HG03469 (cell line): Measurements from ENCODE around the gene STK38.

Source experiments
- ATAC-seq: cut with Tn5 transposase; IDR thresholded peaks from one replicate; pipeline ENCODE4 v1.9.1; 2021; ENCODE audit warnings: mild to moderate bottlenecking, moderate library complexity, moderate number of reproducible peaks; ENCODE audit not compliant: unreplicated experiment

Gene STK38

GRCh38 chr6:36524871-36525270 lies 22.4 kb downstream of the STK38 start:
- no peak for ATAC-seq

GRCh38 chr6:36523936-36524499 lies 23.3 kb downstream of the STK38 start:
- ATAC-seq, result no peak

- ATAC-seq, result no peak
Observed at GRCh38 chr6:36523451-36523850, 23.8 kb downstream of the STK38 start.

DNA sequence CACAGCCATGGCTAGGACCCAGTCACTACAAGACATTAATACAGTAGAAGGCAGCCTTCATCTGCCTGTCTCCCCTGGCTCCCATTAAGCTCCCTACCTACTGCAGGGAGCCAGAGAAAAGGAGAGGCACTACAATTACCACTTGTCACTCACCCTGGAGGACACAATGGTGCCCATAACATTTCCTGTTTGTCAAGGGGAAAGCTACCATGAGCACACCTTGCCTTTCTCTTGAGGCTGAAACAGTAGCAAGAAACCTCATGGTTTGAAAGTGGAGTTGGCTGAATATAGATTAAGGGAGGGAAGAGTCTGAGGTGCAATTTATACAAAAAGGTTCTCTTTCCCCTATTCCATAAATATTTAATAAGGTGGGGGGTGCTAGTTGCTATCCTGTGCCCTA lies 27.9 kb downstream of the STK38 start:
- no peak for ATAC-seq

GRCh38 chr6:36517408-36517807 lies 29.9 kb downstream of the STK38 start:
- no peak for ATAC-seq

DNA sequence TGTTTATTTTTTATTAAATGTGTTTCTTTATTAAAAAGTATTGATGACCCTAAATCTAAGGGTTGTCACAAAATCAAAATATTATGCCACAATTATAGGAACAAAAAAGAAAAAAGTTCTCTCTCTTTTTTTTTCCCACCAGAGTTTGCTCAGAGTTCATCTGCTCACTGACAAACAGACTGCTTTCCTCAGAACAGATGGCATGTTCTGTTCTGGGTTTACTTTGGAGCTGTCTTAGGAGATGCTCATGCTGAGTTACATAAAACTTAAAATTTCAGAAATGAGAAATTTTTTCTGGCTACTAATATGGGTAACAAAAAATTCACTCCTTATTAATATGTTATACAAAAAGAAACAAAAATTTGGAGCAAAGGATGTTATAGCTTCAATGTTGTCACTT lies 30.3 kb downstream of the STK38 start:
- ATAC-seq, result no peak

DNA sequence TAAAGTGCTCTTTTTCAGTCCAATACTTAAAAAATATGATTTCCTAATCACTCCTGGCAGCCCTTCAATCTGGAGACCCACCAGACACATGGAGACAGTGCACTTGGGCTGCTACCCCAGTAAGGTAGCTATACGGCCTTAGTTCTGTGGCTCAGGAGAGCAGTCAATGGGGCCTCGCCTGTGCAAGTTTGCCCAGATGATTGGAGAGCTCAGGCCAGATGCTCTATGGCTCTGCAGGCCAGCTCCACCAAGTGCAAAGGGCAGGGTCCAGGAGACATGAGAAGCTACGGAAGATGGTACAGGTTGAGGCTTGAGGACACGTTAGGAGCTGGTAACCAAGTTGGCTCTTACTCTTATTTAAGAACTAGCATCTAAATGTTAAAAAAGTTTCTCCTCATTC lies 30.7 kb downstream of the STK38 start:
- no peak for ATAC-seq

GRCh38 chr6:36515844-36516243 lies 31.4 kb downstream of the STK38 start:
- no peak for ATAC-seq

DNA sequence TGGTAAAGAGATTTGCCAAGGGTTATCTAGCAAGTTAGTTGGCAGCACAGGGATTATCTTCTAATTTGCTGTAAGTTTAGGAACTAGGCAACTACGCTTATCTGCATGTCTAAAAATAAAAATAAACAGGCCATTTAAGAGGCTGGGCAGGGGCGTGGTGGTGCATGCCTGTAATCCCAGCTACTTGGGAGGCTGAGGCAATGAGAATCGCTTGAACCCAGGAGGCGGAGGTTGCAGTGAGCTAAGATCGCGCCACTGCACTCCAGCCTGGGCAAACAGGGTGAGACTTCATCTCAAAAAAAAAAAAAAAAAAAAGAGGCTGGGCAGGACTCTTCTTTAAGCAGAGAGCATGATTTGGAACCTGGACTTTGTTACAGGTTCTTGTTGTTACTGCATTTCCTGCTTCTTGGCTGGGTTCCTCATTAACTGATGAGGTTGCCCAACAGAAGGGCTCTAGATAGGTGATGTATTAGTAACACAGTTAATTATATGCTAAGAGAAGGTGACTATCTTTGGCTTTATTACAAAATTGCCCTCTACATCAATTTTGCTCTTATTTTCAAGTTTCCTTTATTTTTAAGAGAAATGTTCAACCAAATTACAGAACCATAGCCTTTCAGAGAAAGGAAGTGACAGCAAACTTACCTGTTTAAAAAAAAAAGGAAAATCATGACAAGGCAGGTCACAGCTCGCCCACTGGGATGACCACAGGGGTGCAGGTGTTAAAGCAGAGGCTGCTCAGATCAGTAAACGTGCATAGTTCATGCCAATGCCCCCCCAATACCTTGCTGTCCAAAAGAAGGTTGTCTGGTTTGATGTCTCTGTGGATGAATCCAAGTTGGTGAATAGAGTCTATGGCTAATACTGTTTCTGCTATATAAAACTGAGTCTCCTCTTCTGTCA lies 32.5 kb downstream of the STK38 start:
- no peak for ATAC-seq

- ATAC-seq, result no peak
Observed at GRCh38 chr6:36510365-36510764, 36.9 kb downstream of the STK38 start.

DNA sequence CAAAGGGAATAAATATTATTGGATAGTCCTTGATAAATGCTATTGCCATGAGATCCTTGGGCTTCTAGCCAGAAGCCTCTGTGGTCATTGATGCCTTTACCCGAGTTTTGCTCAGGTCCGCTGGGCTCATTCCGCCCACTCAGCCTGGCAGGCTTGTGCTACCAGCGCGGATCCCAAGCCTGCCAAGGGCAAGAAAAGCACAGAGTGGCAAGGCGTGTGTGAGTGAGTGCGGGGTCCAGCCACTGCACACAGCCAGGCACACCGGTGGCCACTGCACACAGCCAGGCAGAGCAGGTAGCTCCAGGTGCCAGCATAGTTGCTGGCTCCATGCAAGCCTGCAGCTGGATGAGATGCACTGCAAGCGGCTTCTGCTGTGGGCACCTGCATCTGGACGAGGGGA lies 38.7 kb downstream of the STK38 start:
- no peak for ATAC-seq

DNA sequence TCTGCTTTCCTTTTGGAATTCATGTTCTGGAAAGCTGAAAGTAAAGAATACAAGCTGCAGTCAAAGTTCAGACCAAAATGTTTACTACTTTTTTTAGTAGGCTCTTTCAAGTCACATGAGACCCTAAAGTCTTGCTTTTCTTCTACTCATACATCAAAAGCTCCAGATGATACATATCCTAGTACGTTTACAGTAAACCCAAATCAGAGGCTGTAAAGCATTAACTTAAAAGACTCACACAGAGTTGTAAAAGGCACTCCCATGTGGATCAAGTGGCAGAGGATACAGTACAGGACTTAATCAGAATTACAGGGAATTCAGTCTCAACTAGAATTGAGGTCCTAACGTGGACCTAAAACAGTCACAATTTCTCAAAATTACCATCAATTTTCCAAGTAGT lies 40.7 kb downstream of the STK38 start:
- no peak for ATAC-seq

DNA sequence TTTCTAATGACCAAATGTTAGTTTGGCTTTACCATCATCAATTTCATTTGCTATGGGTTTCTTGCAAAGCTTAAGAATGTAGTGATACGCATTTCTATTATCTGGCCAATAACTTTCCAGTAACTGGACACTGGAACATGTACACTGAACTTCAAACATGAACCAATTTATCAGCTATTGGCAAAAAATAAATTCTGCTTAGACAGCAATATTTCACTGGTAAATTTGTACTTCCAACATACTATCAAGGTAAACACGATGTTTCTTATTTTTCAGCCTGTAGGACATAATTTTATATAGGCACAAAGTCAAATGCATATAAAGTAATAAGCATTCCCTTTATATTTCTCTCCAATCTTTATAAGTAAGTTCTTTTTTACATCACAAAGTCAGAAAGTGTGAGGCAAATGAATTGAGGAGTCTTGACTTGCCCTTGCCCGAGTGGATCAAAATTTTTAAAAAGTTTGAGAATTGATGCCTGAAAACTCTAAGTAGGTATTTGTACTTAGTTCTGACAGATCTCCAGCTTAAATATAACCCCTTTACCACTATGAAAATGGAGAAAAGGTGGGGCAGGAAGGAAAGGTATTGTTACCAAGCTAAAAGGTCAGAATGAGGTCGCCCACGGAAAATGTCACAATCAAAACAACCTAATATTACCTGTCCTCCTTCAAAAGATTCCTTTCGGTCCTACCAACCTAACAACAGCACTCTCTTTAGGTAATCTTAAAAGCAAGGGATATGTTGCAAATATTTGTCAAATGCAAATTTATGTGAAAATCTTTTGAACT lies 41.3 kb downstream of the STK38 start:
- no peak for ATAC-seq

DNA sequence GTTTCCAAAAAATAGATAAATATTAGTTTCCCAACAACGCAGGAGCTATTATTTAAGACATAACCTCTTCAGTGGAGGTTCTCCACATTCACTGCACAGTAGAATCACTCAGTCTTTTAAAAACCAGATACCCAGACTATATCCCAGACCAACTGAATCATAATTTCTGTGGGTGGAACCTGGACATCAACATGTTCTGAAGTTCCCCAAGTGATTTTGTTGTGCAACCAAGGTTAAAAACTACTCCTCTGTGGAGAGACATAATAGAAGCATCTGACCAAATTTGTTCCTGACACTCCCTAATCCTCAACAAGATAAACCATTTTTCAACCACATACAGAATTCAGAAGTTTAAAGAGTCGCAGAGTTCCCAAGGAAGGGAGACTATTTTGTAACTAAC lies 42.3 kb downstream of the STK38 start:
- ATAC-seq, result no peak

DNA sequence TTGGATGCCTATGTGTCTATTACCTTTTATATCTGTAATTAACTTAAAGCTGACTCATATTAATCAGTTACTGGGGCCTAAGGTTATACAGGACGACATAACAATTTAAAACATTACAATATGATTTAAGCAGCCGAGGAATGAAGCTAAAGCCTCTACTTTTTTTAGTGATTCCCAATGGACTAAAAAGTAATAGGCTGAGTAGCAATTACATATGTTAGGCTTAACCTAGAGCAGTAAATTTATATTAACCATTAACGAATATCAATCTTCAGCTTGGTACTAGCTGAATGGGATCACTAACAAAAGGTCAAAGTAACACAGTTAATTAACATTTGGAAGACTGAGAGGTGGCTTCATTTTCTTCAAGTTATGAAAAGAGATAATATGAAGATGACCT lies 43.1 kb downstream of the STK38 start:
- ATAC-seq, result no peak

- ATAC-seq, result no peak
Observed at GRCh38 chr6:36501686-36502085, 45.6 kb downstream of the STK38 start.

DNA sequence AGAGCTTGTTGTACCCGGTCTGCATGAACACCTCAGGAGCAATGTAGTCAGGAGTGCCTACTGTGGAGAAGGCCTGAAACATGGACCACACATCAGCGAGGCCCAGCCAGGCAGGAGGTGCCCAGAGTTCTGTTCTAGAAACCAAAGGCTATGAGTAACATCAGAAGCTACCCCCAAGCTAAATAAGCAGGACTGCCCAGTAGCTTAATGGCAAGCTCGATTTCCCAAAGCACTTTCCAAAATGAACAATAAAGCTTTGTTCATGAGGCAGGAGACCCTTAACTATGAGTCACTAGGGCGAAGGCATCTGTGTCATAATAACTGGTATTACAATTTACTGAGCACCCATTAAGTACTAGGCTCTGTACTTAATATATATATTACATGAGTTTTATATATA lies 47.4 kb downstream of the STK38 start:
- no peak for ATAC-seq

DNA sequence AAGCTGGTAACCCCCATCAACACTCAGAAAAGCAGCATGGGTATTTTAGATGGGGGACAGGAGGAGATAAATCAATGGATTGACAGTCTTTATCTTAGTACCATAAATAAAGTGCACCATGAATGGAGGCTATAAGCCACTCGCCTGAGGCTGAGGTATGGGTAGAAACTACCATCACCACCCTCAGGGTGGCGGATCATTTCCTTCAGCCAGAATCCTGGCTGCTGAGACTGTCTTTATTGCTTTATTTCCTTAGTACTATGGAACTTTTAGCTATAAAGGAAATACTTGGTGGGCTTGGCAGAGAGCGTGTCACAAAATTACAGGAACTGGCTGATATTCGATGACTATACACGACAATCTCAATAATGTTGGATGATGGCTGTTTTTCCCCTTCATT lies 52.2 kb downstream of the STK38 start:
- ATAC-seq, result no peak

DNA sequence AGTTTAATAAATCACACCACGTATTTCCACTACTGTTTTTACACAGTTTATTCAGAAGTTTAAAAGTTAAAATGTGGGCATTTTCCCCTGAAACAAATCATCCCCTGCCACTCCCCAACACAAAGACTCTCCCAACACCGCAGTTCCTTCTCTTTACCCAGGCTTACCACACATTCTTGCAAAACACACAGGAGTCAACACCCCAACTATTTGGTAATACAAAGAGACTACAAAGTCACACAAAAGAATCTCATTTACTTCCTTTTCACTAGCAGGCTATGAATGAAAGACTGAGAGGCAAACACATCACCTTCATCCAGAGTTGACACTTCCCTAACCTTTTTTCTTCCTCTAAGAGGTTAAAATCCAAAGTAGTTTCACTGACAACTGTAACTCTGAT lies 53.4 kb downstream of the STK38 start:
- ATAC-seq, result no peak

DNA sequence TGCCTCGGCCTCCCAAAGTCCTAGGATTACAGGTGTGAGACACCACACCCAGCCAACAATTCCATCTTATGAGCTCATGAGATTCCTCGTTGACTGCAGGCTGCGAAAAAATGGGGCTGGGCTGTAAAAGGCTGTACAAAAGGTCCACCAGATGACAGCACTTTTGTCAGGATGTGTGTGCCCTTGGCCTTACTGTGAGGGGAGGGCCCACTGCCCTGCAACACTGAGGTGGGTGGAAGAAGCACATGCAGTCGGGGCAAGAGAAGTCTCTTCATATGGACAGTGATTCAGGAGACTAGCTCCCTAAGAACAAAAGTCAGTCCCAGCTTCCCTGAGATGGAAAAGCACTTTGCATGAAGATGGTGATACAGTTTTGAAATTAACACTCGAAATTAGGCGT lies 54.0 kb downstream of the STK38 start:
- ATAC-seq, result no peak

DNA sequence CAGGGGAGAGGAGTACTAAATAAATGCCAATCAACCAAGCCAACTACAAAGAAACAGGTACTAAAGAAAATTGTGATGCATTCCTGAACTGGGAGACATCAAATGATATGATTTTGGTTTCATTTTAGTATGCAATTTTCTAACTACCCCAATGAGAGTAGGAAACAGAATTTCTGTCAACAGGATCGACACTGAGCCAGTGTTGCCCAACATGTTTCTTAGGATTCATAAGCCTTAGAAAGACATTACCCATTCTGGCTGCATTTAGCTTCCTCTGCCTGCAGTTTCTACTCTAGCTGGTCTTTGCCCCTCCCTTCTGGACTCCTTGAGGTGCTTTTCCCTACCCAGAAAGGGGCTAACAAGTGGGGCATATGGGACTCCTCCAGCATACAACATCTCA lies 54.7 kb downstream of the STK38 start:
- ATAC-seq, result no peak

- no peak for ATAC-seq
Observed at GRCh38 chr6:36492092-36492491, 55.2 kb downstream of the STK38 start.
